Rectal smooth muscle tissue (tissue), 1 donor: ENCODE results near the gene ZNF142.

ENCODE experiments used
- H3K27ac ChIP-seq: one replicate; pipeline ENCODE4 v1.7.0; 2013; ENCODE audit warnings: low read depth, low read length, inconsistent platforms
- H3K27me3 ChIP-seq: one replicate; pipeline ENCODE4 v1.7.0; 2013; ENCODE audit warnings: low read length; ENCODE audit not compliant: control insufficient read depth, insufficient read depth
- H3K36me3 ChIP-seq: one replicate; pipeline ENCODE4 v1.7.0; 2013; ENCODE audit warnings: low read length; ENCODE audit not compliant: control insufficient read depth, insufficient read depth
- H3K4me1 ChIP-seq: one replicate; pipeline ENCODE4 v1.7.0; 2013; ENCODE audit warnings: low read length; ENCODE audit not compliant: control insufficient read depth, insufficient read depth
- H3K4me3 ChIP-seq: one replicate; pipeline ENCODE4 v1.7.0; 2013; ENCODE audit warnings: low read length
- H3K9ac ChIP-seq: one replicate; pipeline ENCODE4 v1.7.0; 2013; ENCODE audit warnings: low read length

Gene ZNF142

GRCh38 chr2:218671097-218671653, 11.8 kb upstream of the ZNF142 start:
- Histone ChIP-seq H3K27ac (peak overlapping the region; percentile 70), H3K27me3 (no peaks in the 10 kb centered on the region), H3K4me1 (peaks cover 7% of the 10 kb centered on the region), H3K36me3 (no peaks in the 10 kb centered on the region), H3K9ac (no peak overlapping the region), H3K4me3 (peak overlapping the region; percentile 88)

DNA sequence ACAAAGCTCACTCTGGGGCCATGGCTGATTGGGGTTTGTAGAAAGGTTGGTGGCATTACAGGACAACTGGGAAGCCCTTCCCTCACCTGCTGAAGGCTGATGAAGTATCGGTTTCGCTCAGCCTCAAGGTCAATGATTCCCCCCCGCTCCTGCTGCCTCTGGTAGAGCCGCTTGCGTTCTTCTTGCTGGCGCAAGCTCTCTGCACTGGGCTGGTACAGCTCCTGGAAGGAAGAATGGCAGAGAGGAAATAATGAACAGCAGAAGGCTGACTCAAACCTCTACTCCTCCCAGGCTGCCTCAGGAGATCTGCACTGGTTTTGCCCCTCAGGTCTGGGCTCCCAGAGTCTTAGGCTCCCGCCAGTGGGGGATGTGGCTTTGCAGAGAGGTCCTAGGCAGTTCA, 5.2 kb upstream of the ZNF142 start:
- H3K4me1 ChIP-seq = peaks cover 6% of the 10 kb centered on the region
- no peak overlapping the region for H3K27ac ChIP-seq
- H3K4me3 ChIP-seq = no peak overlapping the region
- H3K9ac ChIP-seq = no peak overlapping the region
- no peaks in the 10 kb centered on the region for H3K27me3 ChIP-seq
- H3K36me3 ChIP-seq = peaks cover 36% of the 10 kb centered on the region

DNA sequence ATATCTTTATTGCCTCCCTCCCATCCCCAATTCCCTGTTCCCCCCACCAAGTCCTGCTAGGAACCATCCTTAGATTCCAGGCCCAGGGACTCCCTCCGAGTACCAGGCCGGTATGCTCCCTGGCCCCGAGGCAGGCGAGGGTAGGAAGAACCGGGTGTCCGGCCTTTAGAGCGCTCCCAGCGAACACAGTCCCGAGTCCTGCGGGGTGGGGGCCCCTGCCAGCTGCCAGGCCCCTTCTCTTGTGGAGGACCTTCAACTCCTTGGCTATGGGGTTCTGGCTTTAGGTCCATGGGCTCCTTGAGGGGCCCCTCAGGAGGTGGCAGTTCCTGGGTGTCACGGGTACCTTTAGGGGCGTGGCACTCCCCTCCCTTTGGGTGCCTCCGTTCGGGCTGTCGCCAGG, 4.5 kb upstream of the ZNF142 start:
- H3K27me3 ChIP-seq = no peaks in the 10 kb centered on the region
- no peak overlapping the region for H3K9ac ChIP-seq
- H3K4me3 ChIP-seq = no peak overlapping the region
- peaks cover 6% of the 10 kb centered on the region for H3K4me1 ChIP-seq
- peaks cover 36% of the 10 kb centered on the region for H3K36me3 ChIP-seq
- no peak overlapping the region for H3K27ac ChIP-seq

DNA sequence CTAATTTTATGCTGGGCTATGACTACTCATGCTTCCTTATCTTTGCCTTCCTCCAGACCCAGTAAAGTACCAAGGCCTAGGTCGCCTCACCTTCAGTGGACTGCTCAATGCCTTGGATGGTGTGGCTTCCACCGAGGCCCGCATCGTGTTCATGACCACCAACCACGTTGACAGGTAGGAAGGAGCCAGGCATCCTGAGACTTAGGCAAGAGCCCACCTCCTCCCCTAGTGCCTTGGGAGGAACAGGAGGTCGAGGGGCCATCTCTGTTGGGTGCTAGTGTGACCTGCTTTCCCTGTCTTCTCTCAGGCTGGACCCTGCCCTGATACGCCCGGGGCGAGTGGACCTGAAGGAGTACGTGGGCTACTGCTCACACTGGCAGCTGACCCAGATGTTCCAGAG, 3.4 kb upstream of the ZNF142 start:
- Histone ChIP-seq H3K4me3 (no peak overlapping the region), H3K36me3 (peaks cover 36% of the 10 kb centered on the region), H3K4me1 (peaks cover 10% of the 10 kb centered on the region), H3K9ac (no peak overlapping the region), H3K27me3 (no peaks in the 10 kb centered on the region), H3K27ac (no peak overlapping the region)

GRCh38 chr2:218662377-218662776, 3.0 kb upstream of the ZNF142 start:
- H3K27ac ChIP-seq = no peak overlapping the region
- H3K4me1 ChIP-seq = peaks cover 10% of the 10 kb centered on the region
- H3K36me3 ChIP-seq = peaks cover 36% of the 10 kb centered on the region
- no peaks in the 10 kb centered on the region for H3K27me3 ChIP-seq
- H3K4me3 ChIP-seq = no peak overlapping the region
- H3K9ac ChIP-seq = no peak overlapping the region

DNA sequence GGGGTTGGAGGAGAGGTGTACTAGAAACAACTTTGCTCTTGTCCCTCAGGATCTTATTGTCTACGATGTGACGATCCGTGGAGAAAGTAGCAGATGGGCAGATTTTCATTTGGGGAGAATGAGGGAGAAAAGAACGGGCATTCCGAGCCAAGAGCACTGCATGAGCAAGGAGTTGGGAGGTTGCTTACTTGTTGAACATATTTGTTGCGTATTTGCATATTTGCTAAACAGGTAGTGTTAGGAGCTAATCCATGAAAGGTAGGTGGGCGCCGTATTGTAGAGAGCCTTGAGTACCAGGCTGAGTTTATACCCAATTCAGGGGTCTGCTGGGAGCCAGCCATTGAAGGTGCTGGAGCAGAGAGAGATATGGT, 550 bp upstream of the ZNF142 start:
- Histone ChIP-seq H3K27ac (no peak overlapping the region), H3K36me3 (peaks cover 32% of the 10 kb centered on the region), H3K4me3 (peak overlapping the region; percentile 89), H3K27me3 (no peaks in the 10 kb centered on the region), H3K4me1 (peaks cover 10% of the 10 kb centered on the region), H3K9ac (peak overlapping the region; percentile 32)

GRCh38 chr2:218658671-218659257, 659 bp downstream of the ZNF142 start:
- Histone ChIP-seq H3K27me3 (no peaks in the 10 kb centered on the region), H3K27ac (peak overlapping the region; percentile 33), H3K9ac (peak overlapping the region; percentile 25), H3K4me3 (peak overlapping the region; percentile 89), H3K36me3 (peaks cover 20% of the 10 kb centered on the region), H3K4me1 (peaks cover 10% of the 10 kb centered on the region)

DNA sequence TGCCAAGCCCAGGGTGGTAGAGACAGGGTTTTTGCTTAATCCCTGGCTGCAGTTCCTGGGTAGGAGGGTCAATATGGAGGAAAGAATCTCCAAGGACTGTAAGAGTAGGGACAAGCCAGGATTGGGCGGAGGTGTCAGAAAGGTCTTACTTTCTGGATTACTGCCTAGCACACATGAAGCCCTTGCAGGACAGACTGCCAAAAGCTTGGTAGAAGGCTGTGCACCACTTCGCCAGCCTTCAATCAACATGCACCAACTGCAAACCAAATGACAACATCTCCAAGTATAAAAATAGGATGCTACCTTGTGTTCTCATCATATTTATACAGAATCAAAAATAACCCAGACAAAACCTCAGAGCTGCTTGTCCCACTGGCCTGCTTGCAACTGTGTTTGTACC, 3.7 kb downstream of the ZNF142 start:
- no peaks in the 10 kb centered on the region for H3K27me3 ChIP-seq
- H3K27ac ChIP-seq = no peak overlapping the region
- peaks cover 10% of the 10 kb centered on the region for H3K4me1 ChIP-seq
- no peak overlapping the region for H3K4me3 ChIP-seq
- peaks cover 19% of the 10 kb centered on the region for H3K36me3 ChIP-seq
- no peak overlapping the region for H3K9ac ChIP-seq

GRCh38 chr2:218648787-218649100, 10.7 kb downstream of the ZNF142 start:
- Histone ChIP-seq H3K27ac (no peak overlapping the region), H3K36me3 (peaks cover 61% of the 10 kb centered on the region), H3K27me3 (no peaks in the 10 kb centered on the region), H3K9ac (no peak overlapping the region), H3K4me3 (no peak overlapping the region), H3K4me1 (no peaks in the 10 kb centered on the region)

DNA sequence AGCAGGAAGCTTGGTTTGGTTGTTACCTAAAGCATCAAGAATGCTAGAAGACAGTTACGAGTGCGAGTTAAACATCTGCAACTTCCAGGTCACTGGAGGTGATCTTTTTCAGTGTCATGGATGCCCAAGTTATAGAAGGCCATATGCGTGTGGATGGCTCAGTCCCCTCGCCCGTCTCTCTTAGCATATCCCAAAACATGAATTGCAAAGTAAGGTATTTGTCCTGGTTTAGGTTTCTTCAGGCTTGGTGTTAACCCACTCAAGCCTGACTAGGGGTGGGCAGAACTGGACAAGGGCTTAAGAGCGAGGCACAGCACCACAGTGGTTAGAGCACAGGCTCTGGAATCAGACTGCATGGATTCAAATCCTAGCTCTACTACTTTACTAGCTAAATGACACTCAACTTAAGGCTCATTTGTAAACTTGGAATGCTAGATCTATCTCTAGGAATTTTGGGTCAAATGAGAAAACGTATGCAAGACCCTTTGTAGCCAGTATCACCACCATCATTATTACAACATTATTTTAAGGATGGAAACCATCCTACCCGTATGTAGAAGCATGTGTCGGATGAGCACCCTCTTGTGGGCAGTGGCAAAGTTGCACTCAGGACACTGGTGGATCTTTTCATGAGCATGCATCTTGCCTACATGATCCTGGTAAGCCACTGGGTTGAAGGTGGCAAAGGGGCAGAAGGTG, 11.2 kb downstream of the ZNF142 start:
- Histone ChIP-seq H3K4me3 (no peak overlapping the region), H3K4me1 (no peaks in the 10 kb centered on the region), H3K27ac (no peak overlapping the region), H3K36me3 (peaks cover 61% of the 10 kb centered on the region), H3K9ac (no peak overlapping the region), H3K27me3 (no peaks in the 10 kb centered on the region)

GRCh38 chr2:218645126-218645525, 14.3 kb downstream of the ZNF142 start:
- Histone ChIP-seq H3K27ac (no peak overlapping the region), H3K4me1 (no peaks in the 10 kb centered on the region), H3K36me3 (peaks cover 54% of the 10 kb centered on the region), H3K27me3 (no peaks in the 10 kb centered on the region), H3K9ac (no peak overlapping the region), H3K4me3 (no peak overlapping the region)

DNA sequence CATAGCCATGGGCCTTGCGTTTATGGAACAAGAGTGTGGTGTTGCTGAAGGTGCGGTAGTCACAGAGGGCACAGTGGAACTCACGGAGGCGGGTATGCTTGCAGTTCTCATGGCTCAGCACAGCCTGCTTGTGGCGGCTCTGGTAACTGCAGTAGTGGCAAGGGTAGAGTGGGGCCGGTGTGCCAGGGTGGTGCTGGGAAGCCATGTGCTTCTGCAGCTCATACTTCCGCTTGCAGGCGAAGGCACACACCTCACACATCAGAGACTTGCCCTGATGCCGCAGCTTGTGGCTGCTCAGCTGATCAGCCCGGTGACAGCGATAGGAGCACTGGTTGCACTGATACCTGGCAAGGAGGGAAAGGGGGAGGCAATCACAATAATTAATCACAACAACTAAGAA, 14.7 kb downstream of the ZNF142 start:
- Histone ChIP-seq H3K4me3 (no peak overlapping the region), H3K36me3 (peaks cover 51% of the 10 kb centered on the region), H3K9ac (no peak overlapping the region), H3K27me3 (no peaks in the 10 kb centered on the region), H3K27ac (no peak overlapping the region), H3K4me1 (no peaks in the 10 kb centered on the region)

DNA sequence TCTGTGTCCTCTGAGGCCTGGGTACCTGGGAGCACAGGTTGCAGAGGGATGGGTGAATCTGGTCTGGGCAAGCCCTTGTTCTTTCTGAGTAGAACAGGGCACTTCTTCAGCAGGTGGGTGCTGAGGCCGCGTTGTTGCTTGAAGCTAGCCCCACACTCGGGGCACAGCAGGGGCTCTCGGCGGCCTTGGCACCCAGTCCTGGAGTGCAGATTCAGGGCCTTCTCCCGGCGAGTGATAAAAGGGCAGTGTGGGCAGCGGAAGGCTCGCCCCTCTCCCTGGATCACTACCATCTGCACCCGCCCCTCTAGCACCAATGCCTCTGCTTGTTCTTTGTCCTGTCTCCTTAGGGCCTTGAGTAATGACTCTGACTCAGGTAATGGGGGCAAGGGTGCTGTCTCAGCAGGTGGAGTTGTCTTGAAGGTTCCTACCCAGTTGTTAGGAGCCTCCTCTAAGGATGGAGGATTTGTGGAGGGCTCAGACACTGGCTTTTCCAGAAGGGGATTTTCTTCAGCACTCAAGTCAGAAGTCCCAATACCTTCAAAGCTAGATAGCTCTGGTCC, 15.6 kb downstream of the ZNF142 start:
- Histone ChIP-seq H3K27ac (no peak overlapping the region), H3K4me3 (no peak overlapping the region), H3K36me3 (peaks cover 50% of the 10 kb centered on the region), H3K9ac (no peak overlapping the region), H3K27me3 (no peaks in the 10 kb centered on the region), H3K4me1 (no peaks in the 10 kb centered on the region)
